CD4-positive, alpha-beta T cell treated with Interleukin-10 for 1 hour (primary cell): ENCODE results near the gene SRGN.
"Not testable (repeated sequence)": the region's sequence is repeated elsewhere in the genome, so short reads cannot be mapped to it uniquely, and the experiment has no call there.

ENCODE experiments used
- DNase-seq: peaks from one replicate; pipeline ENCODE4 v3.0.0-alpha.2; 2020

SRGN gene

DNA sequence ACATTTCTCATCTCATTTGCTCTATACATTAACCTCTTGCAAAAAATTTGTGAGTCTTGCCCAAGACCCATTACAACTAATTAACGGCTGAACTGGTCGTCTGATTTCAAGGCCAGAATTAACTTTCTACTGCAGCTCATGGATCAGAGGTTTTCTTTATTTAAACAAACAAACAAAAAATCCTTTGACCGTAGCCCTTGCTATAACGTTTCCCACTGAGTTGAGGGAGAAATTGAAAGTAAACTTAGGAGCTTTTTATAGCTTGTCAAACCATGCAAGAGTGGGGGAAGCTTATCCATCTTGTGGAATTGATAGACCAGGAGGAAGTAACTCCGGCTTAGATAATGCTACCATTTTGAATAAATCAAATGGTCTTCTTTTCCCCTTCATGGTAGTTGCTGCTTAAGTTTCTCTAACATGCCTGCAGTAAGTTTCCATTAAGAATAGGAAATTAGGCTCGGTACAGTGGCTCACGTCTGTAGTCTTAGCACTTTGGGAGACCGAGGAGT, 3.3 kb downstream of the SRGN start:
- DNase-seq, result no peak

- peak; percentile 92 for DNase-seq
These were observed 5.3 kb downstream of the SRGN start for GRCh38 chr10:69092959-69093850.

- DNase-seq, result no peak
These were observed 6.0 kb downstream of the SRGN start for GRCh38 chr10:69093933-69094332.

GRCh38 chr10:69096045-69096444, 8.1 kb downstream of the SRGN start:
- DNase-seq, result peak; percentile 14

- DNase-seq, result no peak
These were observed 9.8 kb downstream of the SRGN start for GRCh38 chr10:69097729-69098128.

- peak; percentile 21 for DNase-seq
These were observed 12.4 kb downstream of the SRGN start for GRCh38 chr10:69100136-69100872.

GRCh38 chr10:69101451-69102095, 13.7 kb downstream of the SRGN start:
- DNase-seq, result peak; percentile 50

DNA sequence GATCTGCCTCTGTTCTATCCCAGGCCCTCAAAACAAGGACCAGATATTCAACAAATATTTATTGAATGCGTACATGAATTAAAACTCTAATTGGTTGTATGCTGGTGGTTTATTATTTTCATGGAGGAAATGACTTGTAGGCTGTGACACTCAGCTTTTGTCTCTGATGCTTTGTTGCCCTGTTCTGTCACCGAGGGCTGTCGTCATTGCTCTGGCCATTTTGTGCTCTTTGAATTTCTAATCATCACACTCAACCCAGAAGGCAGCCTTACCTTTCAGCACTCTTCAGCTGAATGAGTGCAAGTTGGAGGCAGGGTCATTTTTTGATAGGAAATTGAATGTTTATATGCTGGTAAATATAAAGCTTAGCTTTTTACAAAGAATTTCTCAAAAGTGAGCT, 14.5 kb downstream of the SRGN start:
- peak; percentile 9 for DNase-seq

DNA sequence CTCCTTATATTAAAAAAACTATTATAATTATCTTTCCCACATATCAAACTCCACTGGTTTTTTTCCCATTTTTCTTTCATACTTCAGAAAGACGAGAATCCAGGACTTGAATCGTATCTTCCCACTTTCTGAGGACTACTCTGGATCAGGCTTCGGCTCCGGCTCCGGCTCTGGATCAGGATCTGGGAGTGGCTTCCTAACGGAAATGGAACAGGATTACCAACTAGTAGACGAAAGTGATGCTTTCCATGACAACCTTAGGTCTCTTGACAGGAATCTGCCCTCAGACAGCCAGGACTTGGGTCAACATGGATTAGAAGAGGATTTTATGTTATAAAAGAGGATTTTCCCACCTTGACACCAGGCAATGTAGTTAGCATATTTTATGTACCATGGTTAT, 15.9 kb downstream of the SRGN start:
- no peak for DNase-seq

GRCh38 chr10:69104994-69105790, 17.3 kb downstream of the SRGN start:
- no peak for DNase-seq

GRCh38 chr10:69107176-69107490, 19.2 kb downstream of the SRGN start:
- no peak for DNase-seq

- peak; percentile 42 for DNase-seq
These were observed 19.8 kb downstream of the SRGN start for GRCh38 chr10:69107699-69108098.

- no peak for DNase-seq
These were observed 32.0 kb downstream of the SRGN start for GRCh38 chr10:69119896-69120295.

- DNase-seq, result no peak
These were observed 35.4 kb downstream of the SRGN start for GRCh38 chr10:69123306-69123746.

DNA sequence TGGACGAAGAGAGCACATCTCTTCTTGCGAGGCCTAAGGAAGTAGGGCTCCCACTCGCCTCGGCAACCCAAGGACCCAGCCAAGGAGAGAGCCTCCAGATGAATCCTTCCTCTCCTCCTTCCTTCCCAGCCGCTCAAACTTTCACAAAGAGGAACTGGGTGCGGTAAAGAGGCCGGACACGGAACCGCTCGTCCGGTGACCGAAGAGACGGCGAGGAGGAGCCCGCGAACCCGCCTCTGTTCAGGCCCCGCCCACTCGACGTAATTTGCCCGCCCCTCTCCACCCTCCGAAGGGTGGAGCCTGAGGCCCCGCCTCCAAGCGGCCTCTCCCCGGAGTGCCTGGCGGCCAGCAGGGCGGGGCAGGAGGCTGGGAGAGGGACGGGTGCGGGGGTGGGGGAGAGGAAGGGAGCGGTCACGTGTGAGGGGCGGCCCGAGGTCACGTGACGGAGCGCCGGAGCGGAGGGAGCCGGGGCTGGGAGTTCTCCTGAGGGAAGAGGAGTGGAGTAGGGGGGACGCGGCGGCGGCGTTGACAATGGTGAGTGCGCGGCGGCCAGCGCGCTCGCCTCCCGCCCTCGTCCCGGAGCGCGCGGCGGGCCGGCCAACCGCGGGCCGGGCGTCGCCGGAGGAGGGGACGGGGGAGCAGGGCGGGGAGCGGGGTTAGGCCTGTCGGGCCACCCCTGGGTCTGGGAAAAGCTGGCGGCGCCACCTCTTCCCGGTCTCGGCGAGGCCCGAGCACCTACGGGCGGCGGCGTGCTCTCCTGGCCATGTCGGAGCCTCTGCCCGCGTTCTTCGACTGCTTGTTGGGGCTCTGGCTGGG, 36.1 kb downstream of the SRGN start, which contains the start of gene VPS26A:
VPS26A (plus strand) TSS at position 432 of the 816 bp plus-strand sequence; CDS start at position 532, 100 bp downstream.
- DNase-seq, result peak; percentile 98

GRCh38 chr10:69124563-69125268, 36.8 kb downstream of the SRGN start:
- peak; percentile 78 for DNase-seq

DNA sequence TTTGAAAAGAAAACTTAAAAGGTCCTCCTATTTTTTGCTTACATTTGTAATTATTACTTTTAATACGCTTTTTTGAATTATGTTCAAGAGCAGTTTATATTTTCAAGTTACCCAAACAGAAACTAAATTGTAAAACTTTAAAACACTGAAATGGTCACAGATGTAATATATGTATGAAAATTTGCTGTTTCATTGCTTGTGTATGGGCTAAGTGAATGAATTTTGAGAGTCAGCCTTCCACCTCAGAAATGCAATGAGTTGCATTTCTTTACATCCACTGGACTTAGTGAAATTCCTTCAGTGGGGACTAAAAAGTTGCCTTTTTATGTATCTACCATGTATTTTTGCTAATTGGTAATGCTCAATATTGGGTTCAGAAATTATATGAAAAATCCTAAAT, 37.7 kb downstream of the SRGN start:
- no peak for DNase-seq

DNA sequence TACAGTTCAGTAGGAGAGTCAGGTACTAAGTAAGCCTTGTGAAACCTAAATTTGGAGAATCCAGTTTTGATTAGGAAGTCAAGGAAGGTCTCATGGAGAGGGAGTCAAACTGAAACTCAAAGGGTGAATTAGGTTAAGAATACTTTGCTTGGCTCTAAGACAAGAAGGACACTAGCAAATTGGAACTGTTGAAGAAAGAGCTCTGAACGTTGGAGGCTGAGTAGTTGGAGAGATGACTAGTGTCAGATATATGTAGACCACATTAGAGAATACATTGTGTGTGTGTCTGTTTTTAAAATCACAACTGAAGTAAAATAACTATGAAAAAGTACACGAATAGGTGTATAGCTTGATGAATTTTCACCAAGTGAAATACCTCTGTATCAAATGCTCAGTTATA, 42.3 kb downstream of the SRGN start:
- no peak for DNase-seq

- DNase-seq, result no peak
These were observed 52.1 kb downstream of the SRGN start for GRCh38 chr10:69139961-69140360.

GRCh38 chr10:69141304-69141703, 53.4 kb downstream of the SRGN start:
- DNase-seq, result no peak

DNA sequence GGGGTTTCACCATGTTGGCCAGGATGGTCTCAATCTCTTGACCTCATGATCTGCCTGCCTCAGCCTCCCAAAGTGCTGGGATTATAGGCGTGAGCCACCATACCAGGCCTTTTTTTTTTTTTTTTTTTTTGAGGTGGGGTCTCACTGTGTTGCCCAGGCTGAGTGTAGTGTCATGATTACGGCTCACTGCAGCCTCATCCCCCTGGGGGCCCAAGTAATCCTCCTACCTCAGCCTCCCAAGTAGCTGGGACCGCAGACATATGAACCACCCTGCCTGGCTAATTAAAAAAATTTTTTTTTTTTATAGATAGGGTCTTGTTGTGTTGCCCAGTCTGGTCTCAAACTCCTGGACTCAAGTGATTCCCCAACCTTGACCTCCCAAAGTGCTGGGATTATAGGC, 54.2 kb downstream of the SRGN start:
- not testable (repeated sequence) for DNase-seq
